SU-DHL-6 (cell line): Measurements from ENCODE around the gene RPS6KC1.

Experiments
- EZH2phosphoT487 ChIP-seq: fragments of 200-600 bp; sonication (generic), shearing (Covaris generic); conservative IDR thresholded peaks from 2 replicates; pipeline ENCODE4 v1.6.1; 2018; ENCODE audit warnings: mild to moderate bottlenecking, antibody characterized with exemption, low read length, moderate library complexity, mixed read lengths
- TF ChIP-seq, protein P1 (sequence below): fragments of 200-600 bp; sonication (generic); IDR thresholded peaks from one replicate; pipeline ENCODE4 v1.5.1; 2017; ENCODE audit warnings: antibody characterized with exemption, mild to moderate bottlenecking, low read length, moderate library complexity; ENCODE audit not compliant: insufficient read depth, poor library complexity, severe bottlenecking

DNA sequence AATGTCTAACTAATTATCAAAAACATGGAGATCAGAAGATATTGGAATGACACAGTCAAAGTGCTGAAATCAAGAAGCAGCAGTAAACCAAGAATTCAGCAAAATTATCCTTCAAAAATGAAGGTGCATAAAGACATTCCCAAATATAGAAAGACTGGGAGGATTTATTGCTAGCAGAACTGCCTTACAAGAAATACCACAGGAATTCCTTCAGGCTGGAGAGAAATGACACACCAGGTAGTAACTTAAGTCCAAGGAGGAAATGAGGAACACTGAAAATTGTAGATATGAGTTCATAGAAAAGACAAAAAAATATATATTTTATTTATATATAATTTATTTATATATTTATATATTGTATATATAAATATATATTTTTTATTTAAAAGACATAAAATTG lies 217.2 kb downstream of the RPS6KC1 start:
- TF ChIP-seq, protein P1, sequence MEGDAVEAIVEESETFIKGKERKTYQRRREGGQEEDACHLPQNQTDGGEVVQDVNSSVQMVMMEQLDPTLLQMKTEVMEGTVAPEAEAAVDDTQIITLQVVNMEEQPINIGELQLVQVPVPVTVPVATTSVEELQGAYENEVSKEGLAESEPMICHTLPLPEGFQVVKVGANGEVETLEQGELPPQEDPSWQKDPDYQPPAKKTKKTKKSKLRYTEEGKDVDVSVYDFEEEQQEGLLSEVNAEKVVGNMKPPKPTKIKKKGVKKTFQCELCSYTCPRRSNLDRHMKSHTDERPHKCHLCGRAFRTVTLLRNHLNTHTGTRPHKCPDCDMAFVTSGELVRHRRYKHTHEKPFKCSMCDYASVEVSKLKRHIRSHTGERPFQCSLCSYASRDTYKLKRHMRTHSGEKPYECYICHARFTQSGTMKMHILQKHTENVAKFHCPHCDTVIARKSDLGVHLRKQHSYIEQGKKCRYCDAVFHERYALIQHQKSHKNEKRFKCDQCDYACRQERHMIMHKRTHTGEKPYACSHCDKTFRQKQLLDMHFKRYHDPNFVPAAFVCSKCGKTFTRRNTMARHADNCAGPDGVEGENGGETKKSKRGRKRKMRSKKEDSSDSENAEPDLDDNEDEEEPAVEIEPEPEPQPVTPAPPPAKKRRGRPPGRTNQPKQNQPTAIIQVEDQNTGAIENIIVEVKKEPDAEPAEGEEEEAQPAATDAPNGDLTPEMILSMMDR, result no peak
- no peak for TF ChIP-seq EZH2phosphoT487
